ENCODE results near the gene ZFC3H1. TPM values are rescaled to one million over a fixed set of nuclear protein-coding genes. Genes with fewer than 3 reads are reported as not detected.

Gene ZFC3H1
- total and polyA plus RNA-seq, 2 of the 4 experiments (the other 2 are of a cell fraction): 16.8 to 23.3 TPM

DNA sequence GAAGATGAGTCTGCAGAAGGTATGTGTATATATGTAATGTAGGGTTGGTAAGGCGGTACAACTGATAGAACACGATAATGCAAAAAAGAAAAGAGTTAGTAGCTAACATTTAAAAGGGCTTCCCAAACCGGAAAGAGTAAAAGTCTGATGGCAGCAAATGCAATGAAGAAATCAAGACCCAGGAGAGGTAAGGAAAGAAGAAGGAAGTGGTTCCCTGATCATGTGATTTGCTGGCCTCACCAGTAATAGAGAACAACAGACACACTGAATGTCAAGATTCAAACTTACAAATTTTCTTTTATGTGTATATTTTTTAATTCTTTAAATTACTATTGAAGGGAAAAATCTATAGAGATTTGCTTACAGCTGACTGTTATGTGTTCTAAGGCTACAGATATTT is 18.4 kb downstream of the ZFC3H1 start:
- no peak overlapping the region for H2BK20ac ChIP-seq (ENCODE audit: low read depth, low read length)
- no peak overlapping the region for H2AK5ac ChIP-seq (ENCODE audit: low read depth, low read length)
- ChIA-PET POLR2A (ENCODE audit: unreplicated experiment) (no interaction called here), CTCF (no interaction called here)
- no peak overlapping the region for H4K5ac ChIP-seq (ENCODE audit: low read depth, low read length)
- in situ Hi-C loops (cut with MboI; ENCODE audit: low sequenced_read_pairs) (no loop called here), intact Hi-C loops (cut with micrococcal nuclease) (loop anchor here (5.0 kb wide), 1 partner anchor 33 kb away; no protein-coding TSS in a partner anchor), dilution Hi-C loops (cut with HindIII; ENCODE audit: low sequenced_read_pairs, unreplicated experiment) (no loop called here)
- H2BK15ac ChIP-seq (ENCODE audit: low read depth, low read length): no peak overlapping the region
- no peak overlapping the region for H3K9ac ChIP-seq (ENCODE audit: low read depth, low read length)
- peaks cover 54% of the 10 kb centered on the region for H3K36me3 ChIP-seq (ENCODE audit: control insufficient read depth, insufficient read depth, low read length)
- no peak overlapping the region for H4K8ac ChIP-seq (ENCODE audit: low read depth in 2 of 2, low read length in 2 of 2)
- no peak overlapping the region for H3K27ac ChIP-seq (ENCODE audit: insufficient read depth, low read length)
- H3K4me3 ChIP-seq (ENCODE audit: insufficient read depth, low read depth, low read length): no peak overlapping the region
- H4K20me1 ChIP-seq (ENCODE audit: insufficient read depth, low read length): peaks cover 37% of the 10 kb centered on the region
- no CpG with 5 or more reads among the region's 3 CpGs for WGBS, 2 experiments (ENCODE audit: extremely low coverage in 2 of 2, insufficient read length in 1 of 2)
- no peak overlapping the region for H3K56ac ChIP-seq (ENCODE audit: extremely low read depth, insufficient read depth, low read length)
- no peak for ATAC-seq (ENCODE audit: low read depth)
- H2BK120ac ChIP-seq (ENCODE audit: low read depth, low read length): no peak overlapping the region
- no peaks in the 10 kb centered on the region for H3K4me1 ChIP-seq (ENCODE audit: control insufficient read depth, insufficient read depth, low read length)
- H3K27me3 ChIP-seq (ENCODE audit: control insufficient read depth, insufficient read depth, low read length): no peaks in the 10 kb centered on the region
- no peak overlapping the region for H3K18ac ChIP-seq (ENCODE audit: low read depth, low read length)
- H3K9me1 ChIP-seq (ENCODE audit: insufficient read depth, low read length): peaks cover 2% of the 10 kb centered on the region; the same call in 1 of the 2 replicates
- no peak overlapping the region for H3K4ac ChIP-seq (ENCODE audit: low read depth, low read length)
- H2AFZ ChIP-seq (replicated peaks; ENCODE audit: low read length, poor library complexity): no peak overlapping the region
- H3K79me1 ChIP-seq (ENCODE audit: low read depth in 1 of 2, low read length in 2 of 2): peaks cover 18 to 22% of the 10 kb centered on the region in 2 experiments
- no peak overlapping the region for H2BK5ac ChIP-seq (ENCODE audit: low read depth, low read length, poor library complexity, severe bottlenecking)
- no peak for DNase-seq
- TF ChIP-seq, protein P1, sequence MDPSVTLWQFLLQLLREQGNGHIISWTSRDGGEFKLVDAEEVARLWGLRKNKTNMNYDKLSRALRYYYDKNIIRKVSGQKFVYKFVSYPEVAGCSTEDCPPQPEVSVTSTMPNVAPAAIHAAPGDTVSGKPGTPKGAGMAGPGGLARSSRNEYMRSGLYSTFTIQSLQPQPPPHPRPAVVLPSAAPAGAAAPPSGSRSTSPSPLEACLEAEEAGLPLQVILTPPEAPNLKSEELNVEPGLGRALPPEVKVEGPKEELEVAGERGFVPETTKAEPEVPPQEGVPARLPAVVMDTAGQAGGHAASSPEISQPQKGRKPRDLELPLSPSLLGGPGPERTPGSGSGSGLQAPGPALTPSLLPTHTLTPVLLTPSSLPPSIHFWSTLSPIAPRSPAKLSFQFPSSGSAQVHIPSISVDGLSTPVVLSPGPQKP (IDR thresholded peaks at IDR 0.05; ENCODE audit: borderline replicate concordance, low read depth, low read length): no peak
- no peak for TF ChIP-seq FOS (IDR thresholded peaks at IDR 0.05; ENCODE audit: low read depth, low read length)
- no peak overlapping the region for H3K14ac ChIP-seq (replicated peaks; ENCODE audit: low read depth, low read length)
- H3K4me2 ChIP-seq (ENCODE audit: low read depth, low read length): no peak overlapping the region
- no peak overlapping the region for H4K91ac ChIP-seq (ENCODE audit: insufficient read depth, low read depth, low read length)
- no TSS peak for BruUV-seq (replicated peaks)
- no peak overlapping the region for H3K23ac ChIP-seq (ENCODE audit: low read depth, low read length)
- no peaks in the 10 kb centered on the region for H3K9me3 ChIP-seq (ENCODE audit: control insufficient read depth, insufficient read depth, low read length)
- no peak overlapping the region for H2AK9ac ChIP-seq (replicated peaks; ENCODE audit: low read depth, low read length, poor library complexity)

Measured in IMR-90 (cell line).